Prostate gland (tissue), 2 donors: ENCODE measurements around the gene SYCP3.

Experiments used
- POLR2A ChIP-seq: fragments of 450-650 bp; IDR thresholded peaks from one replicate; pipeline ENCODE4 v1.6.1; 2016; ENCODE audit warnings: antibody characterized with exemption, mild to moderate bottlenecking
- TF ChIP-seq, protein P1 (sequence below), 4 experiments: fragments of 200-600 bp in 2 of 4; fragments of 450-650 bp in 2 of 4; sonication (generic) in 2 of 4; IDR thresholded peaks; 1 replicate in 3 of 4; 2 replicates in 1 of 4; pipeline ENCODE4 v1.5.1; 2016 to 2019; ENCODE audit warnings: antibody characterized with exemption in 4 of 4, mild to moderate bottlenecking in 2 of 4, moderate library complexity in 2 of 4

DNA sequence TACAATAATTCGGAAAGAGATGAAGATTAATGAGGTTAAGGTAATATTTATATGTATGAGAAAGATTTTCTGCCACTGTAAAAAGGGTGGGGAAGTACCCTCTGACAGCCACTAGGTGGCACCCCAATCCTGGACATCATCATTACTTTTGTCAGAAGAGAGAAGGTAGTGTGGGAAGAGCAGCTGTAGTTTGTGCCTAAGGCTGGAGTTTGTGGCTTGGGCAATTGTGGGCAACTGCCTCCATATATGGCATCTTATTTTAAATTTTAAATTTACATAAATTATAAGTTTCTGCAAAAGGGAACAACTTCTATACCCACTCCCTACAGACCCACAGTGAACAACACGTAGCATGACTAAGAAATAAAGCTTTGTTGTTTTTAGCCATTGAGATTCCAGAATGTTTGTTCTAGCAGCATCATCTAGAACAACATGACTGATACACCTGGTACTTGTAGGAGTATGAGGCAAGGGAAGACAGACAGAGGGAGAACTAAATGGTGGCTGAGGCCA is 34.4 kb upstream of the SYCP3 start:
- TF ChIP-seq POLR2A: no peak
- TF ChIP-seq, protein P1, sequence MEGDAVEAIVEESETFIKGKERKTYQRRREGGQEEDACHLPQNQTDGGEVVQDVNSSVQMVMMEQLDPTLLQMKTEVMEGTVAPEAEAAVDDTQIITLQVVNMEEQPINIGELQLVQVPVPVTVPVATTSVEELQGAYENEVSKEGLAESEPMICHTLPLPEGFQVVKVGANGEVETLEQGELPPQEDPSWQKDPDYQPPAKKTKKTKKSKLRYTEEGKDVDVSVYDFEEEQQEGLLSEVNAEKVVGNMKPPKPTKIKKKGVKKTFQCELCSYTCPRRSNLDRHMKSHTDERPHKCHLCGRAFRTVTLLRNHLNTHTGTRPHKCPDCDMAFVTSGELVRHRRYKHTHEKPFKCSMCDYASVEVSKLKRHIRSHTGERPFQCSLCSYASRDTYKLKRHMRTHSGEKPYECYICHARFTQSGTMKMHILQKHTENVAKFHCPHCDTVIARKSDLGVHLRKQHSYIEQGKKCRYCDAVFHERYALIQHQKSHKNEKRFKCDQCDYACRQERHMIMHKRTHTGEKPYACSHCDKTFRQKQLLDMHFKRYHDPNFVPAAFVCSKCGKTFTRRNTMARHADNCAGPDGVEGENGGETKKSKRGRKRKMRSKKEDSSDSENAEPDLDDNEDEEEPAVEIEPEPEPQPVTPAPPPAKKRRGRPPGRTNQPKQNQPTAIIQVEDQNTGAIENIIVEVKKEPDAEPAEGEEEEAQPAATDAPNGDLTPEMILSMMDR (IDR thresholded peaks at IDR 0.05): peak; percentile 94 to 98 (median 96)
